Parathyroid adenoma (tissue), 2 donors: ENCODE data around the gene DTNB.
"Not testable (repeated sequence)": the region's sequence is repeated elsewhere in the genome, so short reads cannot be mapped to it uniquely, and the experiment has no call there.

Experiments used
- H2AFZ ChIP-seq: fragments of 300-600 bp; sonication (generic); one replicate; pipeline ENCODE4 v1.7.0; 2017; ENCODE audit warnings: antibody characterized with exemption, mild to moderate bottlenecking
- H3K27ac ChIP-seq: fragments of 300-600 bp; sonication (generic); one replicate; pipeline ENCODE4 v1.7.0; 2017
- H3K27me3 ChIP-seq: fragments of 300-600 bp; sonication (generic); one replicate; pipeline ENCODE4 v1.7.0; 2017; ENCODE audit warnings: low read length; ENCODE audit not compliant: control insufficient read depth, insufficient read depth
- H3K36me3 ChIP-seq: fragments of 300-600 bp; sonication (generic); one replicate; pipeline ENCODE4 v1.7.0; 2017; ENCODE audit warnings: low read length; ENCODE audit not compliant: control insufficient read depth, insufficient read depth
- H3K4me1 ChIP-seq: fragments of 300-600 bp; sonication (generic); one replicate; pipeline ENCODE4 v1.7.0; 2017; ENCODE audit warnings: control low read depth
- H3K4me2 ChIP-seq: fragments of 300-600 bp; sonication (generic); one replicate; pipeline ENCODE4 v1.7.0; 2017; ENCODE audit warnings: low read length
- H3K4me3 ChIP-seq: fragments of 300-600 bp; sonication (generic); one replicate; pipeline ENCODE4 v1.7.0; 2017; ENCODE audit warnings: low read depth, low read length
- H3K79me2 ChIP-seq: fragments of 300-600 bp; sonication (generic); one replicate; pipeline ENCODE4 v1.7.0; 2017; ENCODE audit warnings: control low read depth
- H3K9ac ChIP-seq: fragments of 300-600 bp; sonication (generic); one replicate; pipeline ENCODE4 v1.7.0; 2017; ENCODE audit warnings: mild to moderate bottlenecking
- H3K9me3 ChIP-seq: fragments of 300-600 bp; sonication (generic); one replicate; pipeline ENCODE4 v1.7.0; 2017; ENCODE audit warnings: low read length; ENCODE audit not compliant: control insufficient read depth
- CTCF ChIP-seq: fragments of 300-600 bp; sonication (generic); IDR thresholded peaks from one replicate; pipeline ENCODE4 v1.7.0; 2017; ENCODE audit warnings: antibody characterized with exemption, mild to moderate bottlenecking
- donor health status: primary hyperparathyroidism.

DTNB gene

GRCh38 chr2:25552318-25552717 lies 121.1 kb downstream of the DTNB start:
- TF ChIP-seq CTCF = no peak
- no peak overlapping the region for H2AFZ ChIP-seq
- H3K36me3 ChIP-seq = no peaks in the 10 kb centered on the region
- no peak overlapping the region for H3K9ac ChIP-seq
- H3K4me1 ChIP-seq = peaks cover 4% of the 10 kb centered on the region
- H3K4me3 ChIP-seq = no peak overlapping the region
- no peaks in the 10 kb centered on the region for H3K79me2 ChIP-seq
- H3K9me3 ChIP-seq = no peaks in the 10 kb centered on the region
- no peak overlapping the region for H3K4me2 ChIP-seq
- H3K27ac ChIP-seq = no peak overlapping the region
- no peaks in the 10 kb centered on the region for H3K27me3 ChIP-seq

- no peak for TF ChIP-seq CTCF
- Histone ChIP-seq H2AFZ (no peak overlapping the region), H3K27me3 (no peaks in the 10 kb centered on the region), H3K4me2 (no peak overlapping the region), H3K79me2 (no peaks in the 10 kb centered on the region), H3K27ac (no peak overlapping the region), H3K4me3 (no peak overlapping the region), H3K4me1 (peaks cover 4% of the 10 kb centered on the region), H3K36me3 (no peaks in the 10 kb centered on the region), H3K9me3 (no peaks in the 10 kb centered on the region), H3K9ac (no peak overlapping the region)
Measured at GRCh38 chr2:25551316-25551715, 122.1 kb downstream of the DTNB start.

GRCh38 chr2:25549571-25549970 lies 123.8 kb downstream of the DTNB start:
- not testable (repeated sequence) for H3K4me1 ChIP-seq, H3K9me3 ChIP-seq, H3K79me2 ChIP-seq, H3K27ac ChIP-seq, H3K9ac ChIP-seq, H3K4me3 ChIP-seq, H2AFZ ChIP-seq, H3K36me3 ChIP-seq, H3K27me3 ChIP-seq
- peak overlapping the region; percentile 22 for H3K4me2 ChIP-seq

- no peak overlapping the region for H3K4me3 ChIP-seq
- H3K9ac ChIP-seq = no peak overlapping the region
- H3K4me1 ChIP-seq = peaks cover 8% of the 10 kb centered on the region
- TF ChIP-seq CTCF = no peak
- H2AFZ ChIP-seq = no peak overlapping the region
- no peaks in the 10 kb centered on the region for H3K27me3 ChIP-seq
- peak overlapping the region; percentile 44 for H3K4me2 ChIP-seq
- no peak overlapping the region for H3K27ac ChIP-seq
- H3K79me2 ChIP-seq = no peaks in the 10 kb centered on the region
- H3K36me3 ChIP-seq = no peaks in the 10 kb centered on the region
- no peaks in the 10 kb centered on the region for H3K9me3 ChIP-seq
Measured at GRCh38 chr2:25548601-25549000, 124.8 kb downstream of the DTNB start.

- H3K4me2 ChIP-seq = no peak overlapping the region
- peaks cover 8% of the 10 kb centered on the region for H3K4me1 ChIP-seq
- H3K9me3 ChIP-seq = no peaks in the 10 kb centered on the region
- H3K4me3 ChIP-seq = no peak overlapping the region
- no peaks in the 10 kb centered on the region for H3K27me3 ChIP-seq
- H3K9ac ChIP-seq = no peak overlapping the region
- H3K27ac ChIP-seq = no peak overlapping the region
- no peaks in the 10 kb centered on the region for H3K79me2 ChIP-seq
- H3K36me3 ChIP-seq = no peaks in the 10 kb centered on the region
- no peak for TF ChIP-seq CTCF
- no peak overlapping the region for H2AFZ ChIP-seq
Measured at GRCh38 chr2:25546852-25547251, 126.5 kb downstream of the DTNB start.
